Measurements from ENCODE around the gene KPNB1.

Gene KPNB1

DNA sequence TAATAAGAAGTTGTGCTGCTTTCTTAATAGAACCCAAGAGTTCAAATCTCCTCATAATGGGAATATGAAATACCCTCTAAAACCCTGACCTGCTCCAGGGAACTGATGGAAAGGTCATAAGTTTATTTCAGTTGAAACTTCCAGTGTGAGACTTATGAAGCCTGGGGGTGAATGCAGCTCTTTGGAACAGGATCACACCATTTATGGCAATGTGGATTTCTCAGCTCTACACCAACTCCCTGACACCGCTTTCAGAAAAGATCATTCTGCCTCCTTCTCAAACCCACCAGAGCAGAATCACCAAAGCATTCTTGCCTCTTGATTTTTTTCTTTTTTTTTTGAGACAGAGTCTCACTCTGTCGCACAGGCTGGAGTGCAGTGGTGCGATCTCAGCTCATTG, 16.7 kb upstream of the KPNB1 start:
- CTCF ChIA-PET: interaction anchor here (0.7 to 1.8 kb wide), 2 partner anchors 17 to 392 kb away, joined by 3 to 8 read pairs; no protein-coding TSS in a partner anchor
- no peaks in the 10 kb centered on the region for H3K4me1 ChIP-seq (ENCODE audit: control insufficient read depth, insufficient read depth, low read length)
- POLR2A ChIA-PET: interaction anchor here (0.6 to 3.2 kb wide), 3 partner anchors 13 to 17 kb away, joined by 3 to 28 read pairs (median 5); partner anchors contain the start of gene KPNB1
- H3K27ac ChIP-seq (ENCODE audit: extremely low read depth, low read depth, low read length): no peak overlapping the region
- peaks cover 4 to 6% of the 10 kb centered on the region in 2 experiments; a peak in 2 of 3 replicates for H3K36me3 ChIP-seq (ENCODE audit: control insufficient read depth in 2 of 2, insufficient read depth in 1 of 2, low read length in 2 of 2)
- H3K4me3 ChIP-seq (ENCODE audit: low read depth, low read length): no peak overlapping the region
- H3K9me3 ChIP-seq (ENCODE audit: control insufficient read depth, insufficient read depth, low read depth, low read length): no peaks in the 10 kb centered on the region
- TF ChIP-seq ZSCAN30 (tag by site-specific recombination; IDR thresholded peaks at IDR 0.05) (no peak), ZNF341 (tag by site-specific recombination; IDR thresholded peaks at IDR 0.05; ENCODE audit: low read depth) (no peak), ZNF114 (tag by site-specific recombination; IDR thresholded peaks at IDR 0.05) (no peak), ZNF548 (tag by site-specific recombination; IDR thresholded peaks at IDR 0.05) (no peak), SCRT1 (tag by site-specific recombination; IDR thresholded peaks at IDR 0.05; ENCODE audit: borderline replicate concordance) (no peak), ZBTB1 (tag by site-specific recombination; IDR thresholded peaks at IDR 0.05) (no peak), SP7 (tag by site-specific recombination; IDR thresholded peaks at IDR 0.05) (no peak), ZNF791 (tag by site-specific recombination; IDR thresholded peaks at IDR 0.05) (no peak), KLF8 (tag by site-specific recombination; IDR thresholded peaks at IDR 0.05) (no peak), ZNF175 (tag by site-specific recombination; IDR thresholded peaks at IDR 0.05) (no peak), ZBTB48 (tag by site-specific recombination; IDR thresholded peaks at IDR 0.05) (no peak), ZNF140 (tag by site-specific recombination; IDR thresholded peaks at IDR 0.05) (no peak), ZNF777 (tag by site-specific recombination; IDR thresholded peaks at IDR 0.05; ENCODE audit: borderline replicate concordance) (no peak), ZNF48 (tag by site-specific recombination; IDR thresholded peaks at IDR 0.05) (no peak)
- TF ChIP-seq, protein P1, sequence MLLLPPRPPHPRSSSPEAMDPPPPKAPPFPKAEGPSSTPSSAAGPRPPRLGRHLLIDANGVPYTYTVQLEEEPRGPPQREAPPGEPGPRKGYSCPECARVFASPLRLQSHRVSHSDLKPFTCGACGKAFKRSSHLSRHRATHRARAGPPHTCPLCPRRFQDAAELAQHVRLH (tag by site-specific recombination; IDR thresholded peaks at IDR 0.05): no peak
- TF ChIP-seq, protein P2, sequence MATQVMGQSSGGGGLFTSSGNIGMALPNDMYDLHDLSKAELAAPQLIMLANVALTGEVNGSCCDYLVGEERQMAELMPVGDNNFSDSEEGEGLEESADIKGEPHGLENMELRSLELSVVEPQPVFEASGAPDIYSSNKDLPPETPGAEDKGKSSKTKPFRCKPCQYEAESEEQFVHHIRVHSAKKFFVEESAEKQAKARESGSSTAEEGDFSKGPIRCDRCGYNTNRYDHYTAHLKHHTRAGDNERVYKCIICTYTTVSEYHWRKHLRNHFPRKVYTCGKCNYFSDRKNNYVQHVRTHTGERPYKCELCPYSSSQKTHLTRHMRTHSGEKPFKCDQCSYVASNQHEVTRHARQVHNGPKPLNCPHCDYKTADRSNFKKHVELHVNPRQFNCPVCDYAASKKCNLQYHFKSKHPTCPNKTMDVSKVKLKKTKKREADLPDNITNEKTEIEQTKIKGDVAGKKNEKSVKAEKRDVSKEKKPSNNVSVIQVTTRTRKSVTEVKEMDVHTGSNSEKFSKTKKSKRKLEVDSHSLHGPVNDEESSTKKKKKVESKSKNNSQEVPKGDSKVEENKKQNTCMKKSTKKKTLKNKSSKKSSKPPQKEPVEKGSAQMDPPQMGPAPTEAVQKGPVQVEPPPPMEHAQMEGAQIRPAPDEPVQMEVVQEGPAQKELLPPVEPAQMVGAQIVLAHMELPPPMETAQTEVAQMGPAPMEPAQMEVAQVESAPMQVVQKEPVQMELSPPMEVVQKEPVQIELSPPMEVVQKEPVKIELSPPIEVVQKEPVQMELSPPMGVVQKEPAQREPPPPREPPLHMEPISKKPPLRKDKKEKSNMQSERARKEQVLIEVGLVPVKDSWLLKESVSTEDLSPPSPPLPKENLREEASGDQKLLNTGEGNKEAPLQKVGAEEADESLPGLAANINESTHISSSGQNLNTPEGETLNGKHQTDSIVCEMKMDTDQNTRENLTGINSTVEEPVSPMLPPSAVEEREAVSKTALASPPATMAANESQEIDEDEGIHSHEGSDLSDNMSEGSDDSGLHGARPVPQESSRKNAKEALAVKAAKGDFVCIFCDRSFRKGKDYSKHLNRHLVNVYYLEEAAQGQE (tag by site-specific recombination; IDR thresholded peaks at IDR 0.05): no peak
- TF ChIP-seq, protein P3, sequence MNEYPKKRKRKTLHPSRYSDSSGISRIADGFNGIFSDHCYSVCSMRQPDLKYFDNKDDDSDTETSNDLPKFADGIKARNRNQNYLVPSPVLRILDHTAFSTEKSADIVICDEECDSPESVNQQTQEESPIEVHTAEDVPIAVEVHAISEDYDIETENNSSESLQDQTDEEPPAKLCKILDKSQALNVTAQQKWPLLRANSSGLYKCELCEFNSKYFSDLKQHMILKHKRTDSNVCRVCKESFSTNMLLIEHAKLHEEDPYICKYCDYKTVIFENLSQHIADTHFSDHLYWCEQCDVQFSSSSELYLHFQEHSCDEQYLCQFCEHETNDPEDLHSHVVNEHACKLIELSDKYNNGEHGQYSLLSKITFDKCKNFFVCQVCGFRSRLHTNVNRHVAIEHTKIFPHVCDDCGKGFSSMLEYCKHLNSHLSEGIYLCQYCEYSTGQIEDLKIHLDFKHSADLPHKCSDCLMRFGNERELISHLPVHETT (tag by site-specific recombination; IDR thresholded peaks at IDR 0.05): no peak

DNA sequence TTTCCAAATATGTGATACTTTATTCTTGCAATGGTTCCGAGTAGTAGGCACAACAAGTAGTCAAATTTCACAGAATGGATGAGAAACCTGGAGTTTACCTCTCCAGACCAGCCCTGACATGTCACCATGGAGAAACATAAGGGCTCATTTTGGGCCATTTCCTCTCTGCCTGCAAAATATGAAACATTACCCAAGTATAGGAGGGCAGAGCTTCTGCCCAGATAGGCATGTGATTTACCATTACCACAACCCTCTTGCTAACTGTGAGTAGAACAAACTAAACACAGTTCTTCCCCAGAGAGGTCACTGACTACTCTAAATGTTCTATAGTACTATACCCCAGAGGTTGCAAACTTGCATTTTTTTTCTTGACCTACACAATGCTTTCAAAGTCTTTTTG, 15.7 kb upstream of the KPNB1 start:
- H3K4me3 ChIP-seq (ENCODE audit: low read depth, low read length): no peak overlapping the region
- TF ChIP-seq REPIN1 (tag by site-specific recombination; IDR thresholded peaks at IDR 0.05; ENCODE audit: low read depth) (no peak), ZNF157 (tag by site-specific recombination; IDR thresholded peaks at IDR 0.05) (no peak), WT1 (tag by site-specific recombination; IDR thresholded peaks at IDR 0.05) (no peak)
- H3K9me3 ChIP-seq (ENCODE audit: control insufficient read depth, insufficient read depth, low read depth, low read length): no peaks in the 10 kb centered on the region
- ChIA-PET CTCF (interaction anchor here (0.7 to 1.8 kb wide), 3 partner anchors 14 to 26 kb away, joined by 3 to 8 read pairs (median 4); no protein-coding TSS in a partner anchor), POLR2A (interaction anchor here (0.7 to 3.2 kb wide), 2 partner anchors 16 to 87 kb away, joined by 3 to 28 read pairs; partner anchors contain the start of gene KPNB1)
- H3K4me1 ChIP-seq (ENCODE audit: control insufficient read depth, insufficient read depth, low read length): no peaks in the 10 kb centered on the region
- H3K36me3 ChIP-seq (ENCODE audit: control insufficient read depth in 2 of 2, insufficient read depth in 1 of 2, low read length in 2 of 2): peaks cover 6 to 7% of the 10 kb centered on the region in 2 experiments; a peak in 2 of 3 replicates
- H3K27ac ChIP-seq (ENCODE audit: extremely low read depth, low read depth, low read length): no peak overlapping the region
